BLaER1 treated with 17β-estradiol and CSF1 and Interleukin-3, amounts not matched to agents 10 nM and 100 nM (cell line): ENCODE measurements around the gene ADAT3.
A peak's percentile ranks its signal among the peaks of the same experiment; 100 is the strongest.

ENCODE experiments used
- H3K27ac ChIP-seq, 11 experiments: shearing (Covaris generic); formaldehyde crosslinking; 2 replicates each; pipeline ENCODE4 v1.8.1; 2022
- H3K27me3 ChIP-seq, 11 experiments: shearing (Covaris generic); formaldehyde crosslinking; 2 replicates each; pipeline ENCODE4 v1.8.1; 2022
- H3K36me3 ChIP-seq, 11 experiments: shearing (Covaris generic); formaldehyde crosslinking; 2 replicates each; pipeline ENCODE4 v1.8.1; 2022
- H3K4me1 ChIP-seq, 10 experiments: shearing (Covaris generic); formaldehyde crosslinking; 2 replicates each; pipeline ENCODE4 v1.8.1; 2022
- H3K4me2 ChIP-seq, 11 experiments: shearing (Covaris generic); formaldehyde crosslinking; 2 replicates each; pipeline ENCODE4 v1.8.1; 2022
- H3K4me3 ChIP-seq, 10 experiments: shearing (Covaris generic); formaldehyde crosslinking; 2 replicates each; pipeline ENCODE4 v1.8.1; 2022
- H3K9ac ChIP-seq, 11 experiments: shearing (Covaris generic); formaldehyde crosslinking; 2 replicates each; pipeline ENCODE4 v1.8.1; 2022
- H3K9me3 ChIP-seq, 11 experiments: shearing (Covaris generic); formaldehyde crosslinking; replicated peaks in 1 of 11; 2 replicates each; pipeline ENCODE4 v1.8.1; 2022
- H4K20me1 ChIP-seq, 11 experiments: shearing (Covaris generic); formaldehyde crosslinking; 2 replicates each; pipeline ENCODE4 v1.8.1; 2022
- Cebpa-rat ChIP-seq, 11 experiments: shearing (Covaris generic); IDR thresholded peaks; 2 replicates each; pipeline ENCODE4 v1.8.1; 2022

The ADAT3 gene

GRCh38 chr19:1888385-1888784 is 16.8 kb upstream of the ADAT3 start:
- Histone ChIP-seq H3K27ac (peak overlapping the region in 1 of 11 experiments; percentile 61; a peak in 1 of 22 replicates), H3K9ac (0 out of 22 replicates have a peak overlapping the region, but pooled peaks of 1 of the 11 experiments have one; percentile 29), H3K4me1 (peaks cover 28 to 53% (median 44%) of the 10 kb centered on the region in 10 experiments), H3K4me2 (no peak overlapping the region), H4K20me1 (peaks cover 14 to 17% (median 17%) of the 10 kb centered on the region in 11 experiments), H3K36me3 (0 out of 22 replicates have a peak, but pooled peaks cover 0 to under 1% (median 0%) of the 10 kb centered on the region in 11 experiments), H3K4me3 (no peak overlapping the region), H3K9me3 (no peaks in the 10 kb centered on the region), H3K27me3 (no peaks in the 10 kb centered on the region)
- TF ChIP-seq Cebpa-rat (IDR thresholded peaks at IDR 0.05): no peak

GRCh38 chr19:1889907-1890306 is 15.3 kb upstream of the ADAT3 start:
- TF ChIP-seq Cebpa-rat (IDR thresholded peaks at IDR 0.05): no peak

GRCh38 chr19:1893791-1894190 is 11.4 kb upstream of the ADAT3 start:
- peak overlapping the region in 4 of 11 experiments; percentile 22 to 84 (median 28); a peak in 5 of 22 replicates for H3K27ac ChIP-seq
- H3K36me3 ChIP-seq: no peaks in the 10 kb centered on the region
- no peaks in the 10 kb centered on the region for H3K9me3 ChIP-seq
- H3K4me2 ChIP-seq: peak overlapping the region in 6 of 11 experiments; percentile 8 to 87 (median 58); a peak in 6 of 22 replicates
- no peaks in the 10 kb centered on the region for H4K20me1 ChIP-seq
- no peak for TF ChIP-seq Cebpa-rat (IDR thresholded peaks at IDR 0.05)
- H3K4me3 ChIP-seq: no peak overlapping the region
- H3K9ac ChIP-seq: no peak overlapping the region
- no peaks in the 10 kb centered on the region for H3K27me3 ChIP-seq
- peaks cover 36 to 67% (median 60%) of the 10 kb centered on the region in 10 experiments for H3K4me1 ChIP-seq

More at GRCh38 chr19:1889907-1890306, 15.3 kb upstream of the ADAT3 start:
- Histone ChIP-seq H3K36me3 (no peaks in the 10 kb centered on the region), H3K9me3 (no peaks in the 10 kb centered on the region), H3K27ac (0 out of 22 replicates have a peak overlapping the region, but pooled peaks of 1 of the 11 experiments have one; percentile 6), H4K20me1 (peaks cover 0 to 2% (median 1%) of the 10 kb centered on the region in 11 experiments; a peak in 14 of 22 replicates), H3K9ac (no peak overlapping the region), H3K4me3 (no peak overlapping the region), H3K27me3 (no peaks in the 10 kb centered on the region), H3K4me2 (no peak overlapping the region), H3K4me1 (peaks cover 27 to 53% (median 46%) of the 10 kb centered on the region in 10 experiments)

GRCh38 chr19:1896508-1896907 is 8.7 kb upstream of the ADAT3 start:
- Histone ChIP-seq H3K4me2 (peak overlapping the region; percentile 65 to 92 (median 83)), H3K27me3 (no peaks in the 10 kb centered on the region), H3K4me3 (peak overlapping the region in 5 of 10 experiments; percentile 30 to 57 (median 43); a peak in 3 of 20 replicates), H4K20me1 (no peaks in the 10 kb centered on the region), H3K27ac (peak overlapping the region; percentile 71 to 91 (median 82)), H3K9ac (peak overlapping the region; percentile 60 to 80 (median 73); a peak in 20 of 22 replicates), H3K36me3 (no peaks in the 10 kb centered on the region), H3K4me1 (peaks cover 41 to 71% (median 65%) of the 10 kb centered on the region in 10 experiments), H3K9me3 (no peaks in the 10 kb centered on the region)
- no peak for TF ChIP-seq Cebpa-rat (IDR thresholded peaks at IDR 0.05)

GRCh38 chr19:1901940-1902404 is 3.2 kb upstream of the ADAT3 start:
- no peak for TF ChIP-seq Cebpa-rat (IDR thresholded peaks at IDR 0.05)
- H3K4me2 ChIP-seq: peak overlapping the region in 5 of 11 experiments; percentile 14 to 48 (median 26); a peak in 10 of 22 replicates
- peak overlapping the region in 2 of 11 experiments; percentile 20 to 32; a peak in 1 of 22 replicates for H3K27ac ChIP-seq
- no peaks in the 10 kb centered on the region for H3K27me3 ChIP-seq
- no peak overlapping the region; a peak in 1 of 22 replicates for H3K9ac ChIP-seq
- peaks cover 0 to 5% (median 0%) of the 10 kb centered on the region in 11 experiments; a peak in 2 of 22 replicates for H3K36me3 ChIP-seq
- no peaks in the 10 kb centered on the region for H3K9me3 ChIP-seq
- H3K4me3 ChIP-seq: no peak overlapping the region
- peaks cover 49 to 79% (median 59%) of the 10 kb centered on the region in 10 experiments for H3K4me1 ChIP-seq
- peaks cover under 1 to 14% (median 5%) of the 10 kb centered on the region in 11 experiments; a peak in 18 of 22 replicates for H4K20me1 ChIP-seq

- Histone ChIP-seq H3K4me1 (peaks cover 49 to 80% (median 62%) of the 10 kb centered on the region in 10 experiments), H3K4me2 (peak overlapping the region; percentile 56 to 96 (median 80); a peak in 21 of 22 replicates), H3K27ac (peak overlapping the region in 5 of 11 experiments; percentile 17 to 94 (median 82); a peak in 7 of 22 replicates), H4K20me1 (peaks cover 10 to 24% (median 14%) of the 10 kb centered on the region in 11 experiments), H3K9ac (peak overlapping the region in 6 of 11 experiments; percentile 2 to 87 (median 20); a peak in 4 of 22 replicates), H3K9me3 (no peaks in the 10 kb centered on the region), H3K4me3 (no peak overlapping the region), H3K36me3 (peaks cover 0 to 9% (median 0%) of the 10 kb centered on the region in 11 experiments; a peak in 5 of 22 replicates), H3K27me3 (no peaks in the 10 kb centered on the region)
- no peak for TF ChIP-seq Cebpa-rat (IDR thresholded peaks at IDR 0.05)
Observed at GRCh38 chr19:1902923-1903322, 2.3 kb upstream of the ADAT3 start.

GRCh38 chr19:1904860-1905109 is 414 bp upstream of the ADAT3 start:
- Histone ChIP-seq H3K4me3 (peak overlapping the region in 8 of 10 experiments; percentile 51 to 83 (median 67); a peak in 13 of 20 replicates), H3K27me3 (no peaks in the 10 kb centered on the region), H3K9me3 (no peaks in the 10 kb centered on the region), H3K4me1 (peaks cover 64 to 85% (median 76%) of the 10 kb centered on the region in 10 experiments), H4K20me1 (peaks cover 28 to 42% (median 33%) of the 10 kb centered on the region in 11 experiments), H3K36me3 (peaks cover 0 to 16% (median 4%) of the 10 kb centered on the region in 11 experiments; a peak in 6 of 22 replicates), H3K9ac (peak overlapping the region; percentile 81 to 93 (median 90); a peak in 20 of 22 replicates), H3K27ac (peak overlapping the region; percentile 72 to 94 (median 89); a peak in 21 of 22 replicates), H3K4me2 (peak overlapping the region; percentile 56 to 96 (median 80))
- no peak for TF ChIP-seq Cebpa-rat (IDR thresholded peaks at IDR 0.05)

GRCh38 chr19:1905863-1906375 is 720 bp downstream of the ADAT3 start:
- H4K20me1 ChIP-seq: peaks cover 40 to 53% (median 44%) of the 10 kb centered on the region in 11 experiments
- peaks cover 0 to 16% (median 4%) of the 10 kb centered on the region in 11 experiments; a peak in 6 of 22 replicates for H3K36me3 ChIP-seq
- no peaks in the 10 kb centered on the region for H3K9me3 ChIP-seq
- H3K4me2 ChIP-seq: peak overlapping the region; percentile 82 to 97 (median 95)
- peak overlapping the region; percentile 62 to 83 (median 70) for H3K4me3 ChIP-seq
- no peak for TF ChIP-seq Cebpa-rat (IDR thresholded peaks at IDR 0.05)
- H3K27me3 ChIP-seq: no peaks in the 10 kb centered on the region
- peak overlapping the region; percentile 82 to 94 (median 89); a peak in 21 of 22 replicates for H3K27ac ChIP-seq
- peak overlapping the region; percentile 81 to 93 (median 90) for H3K9ac ChIP-seq
- peaks cover 76 to 94% (median 83%) of the 10 kb centered on the region in 10 experiments for H3K4me1 ChIP-seq
